Measurements from ENCODE around the gene C4orf50. TPM values are rescaled to one million over a fixed set of nuclear protein-coding genes. Genes with fewer than 3 reads are reported as not detected.

Gene C4orf50
- total and polyA plus RNA-seq, 7 donors, result not detected

- Histone ChIP-seq H3K9me3 (no peaks in the 10 kb centered on the region), H3K27ac (no peak overlapping the region), H3K4me1 (no peaks in the 10 kb centered on the region), H3K36me3 (ENCODE audit: insufficient read depth in 1 of 2, low read depth in 1 of 2) (no peaks in the 10 kb centered on the region), H3K4me3 (no peak overlapping the region), H3K27me3 (ENCODE audit: insufficient read depth in 3 of 3, low read length in 2 of 3) (peaks cover 0 to 12% (median 2%) of the 10 kb centered on the region in 3 donors)
- DNase-seq (no peak), ATAC-seq (no peak)
- 79 to 84% (median 81%) methylated on average over 11 of the region's 11 CpGs for WGBS, 3 donors
- intact Hi-C loops (cut with DNase I), result no loop called here
- TF ChIP-seq, protein P1, sequence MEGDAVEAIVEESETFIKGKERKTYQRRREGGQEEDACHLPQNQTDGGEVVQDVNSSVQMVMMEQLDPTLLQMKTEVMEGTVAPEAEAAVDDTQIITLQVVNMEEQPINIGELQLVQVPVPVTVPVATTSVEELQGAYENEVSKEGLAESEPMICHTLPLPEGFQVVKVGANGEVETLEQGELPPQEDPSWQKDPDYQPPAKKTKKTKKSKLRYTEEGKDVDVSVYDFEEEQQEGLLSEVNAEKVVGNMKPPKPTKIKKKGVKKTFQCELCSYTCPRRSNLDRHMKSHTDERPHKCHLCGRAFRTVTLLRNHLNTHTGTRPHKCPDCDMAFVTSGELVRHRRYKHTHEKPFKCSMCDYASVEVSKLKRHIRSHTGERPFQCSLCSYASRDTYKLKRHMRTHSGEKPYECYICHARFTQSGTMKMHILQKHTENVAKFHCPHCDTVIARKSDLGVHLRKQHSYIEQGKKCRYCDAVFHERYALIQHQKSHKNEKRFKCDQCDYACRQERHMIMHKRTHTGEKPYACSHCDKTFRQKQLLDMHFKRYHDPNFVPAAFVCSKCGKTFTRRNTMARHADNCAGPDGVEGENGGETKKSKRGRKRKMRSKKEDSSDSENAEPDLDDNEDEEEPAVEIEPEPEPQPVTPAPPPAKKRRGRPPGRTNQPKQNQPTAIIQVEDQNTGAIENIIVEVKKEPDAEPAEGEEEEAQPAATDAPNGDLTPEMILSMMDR (IDR thresholded peaks at IDR 0.05), result no peak
Measured at GRCh38 chr4:6017800-6018199, 431 bp downstream of the C4orf50 start.

DNA sequence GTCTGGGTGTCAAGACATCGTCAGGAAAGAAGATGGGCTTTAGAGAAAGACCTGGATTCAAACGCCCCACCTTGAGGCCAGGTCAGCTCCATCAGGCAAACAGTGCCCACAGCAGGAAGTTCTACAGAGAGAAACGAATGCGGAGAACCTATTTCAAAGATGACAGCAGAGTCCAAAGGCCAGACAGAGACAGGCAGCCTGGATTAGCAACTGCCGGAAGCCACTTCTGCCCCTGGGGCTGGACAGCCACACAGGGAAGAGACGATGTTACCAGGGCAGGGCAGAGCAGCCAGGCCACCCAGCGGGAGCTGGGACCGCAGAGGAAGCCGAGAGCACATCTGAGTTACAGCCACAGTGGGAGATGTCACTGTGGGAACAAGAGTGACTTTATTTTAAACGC lies 1.2 kb downstream of the C4orf50 start:
- peaks cover 0 to 18% (median 2%) of the 10 kb centered on the region in 3 donors for H3K27me3 ChIP-seq (ENCODE audit: insufficient read depth in 3 of 3, low read length in 2 of 3)

GRCh38 chr4:6013564-6013963 lies 4.7 kb downstream of the C4orf50 start:
- peaks cover 2 to 22% (median 3%) of the 10 kb centered on the region in 3 donors for H3K27me3 ChIP-seq (ENCODE audit: insufficient read depth in 3 of 3, low read length in 2 of 3)
- ATAC-seq (no peak), DNase-seq (no peak)
- intact Hi-C loops (cut with DNase I), result no loop called here
- no peaks in the 10 kb centered on the region for H3K4me1 ChIP-seq
- H3K27ac ChIP-seq, result no peak overlapping the region
- TF ChIP-seq, protein P1 (IDR thresholded peaks at IDR 0.05), result no peak
- no peaks in the 10 kb centered on the region for H3K9me3 ChIP-seq
- no peak overlapping the region for H3K4me3 ChIP-seq
- no peaks in the 10 kb centered on the region for H3K36me3 ChIP-seq (ENCODE audit: insufficient read depth in 1 of 2, low read depth in 1 of 2)
- whole genome bisulfite sequencing, 3 donors, result 76 to 81% (median 81%) methylated on average over 12 of the region's 12 CpGs

More for the DNA sequence above, 1.2 kb downstream of the C4orf50 start:
- no peaks in the 10 kb centered on the region for H3K9me3 ChIP-seq
- no peaks in the 10 kb centered on the region for H3K36me3 ChIP-seq (ENCODE audit: insufficient read depth in 1 of 2, low read depth in 1 of 2)
- H3K4me1 ChIP-seq, result no peaks in the 10 kb centered on the region
- TF ChIP-seq, protein P1 (IDR thresholded peaks at IDR 0.05), result no peak
- H3K27ac ChIP-seq, result no peak overlapping the region
- DNase-seq (no peak), ATAC-seq (no peak)
- H3K4me3 ChIP-seq, result no peak overlapping the region
- intact Hi-C loops (cut with DNase I), result no loop called here
- 62 to 66% (median 64%) methylated on average over 10 of the region's 10 CpGs for WGBS, 3 donors

GRCh38 chr4:6012200-6012599 lies 6.0 kb downstream of the C4orf50 start:
- H3K27me3 ChIP-seq (ENCODE audit: insufficient read depth in 3 of 3, low read length in 2 of 3), result peaks cover 2 to 34% (median 3%) of the 10 kb centered on the region in 3 donors
- H3K36me3 ChIP-seq (ENCODE audit: insufficient read depth in 1 of 2, low read depth in 1 of 2), result no peaks in the 10 kb centered on the region
- TF ChIP-seq, protein P1 (IDR thresholded peaks at IDR 0.05), result no peak
- ATAC-seq, result no peak
- no peaks in the 10 kb centered on the region for H3K9me3 ChIP-seq
- no peak overlapping the region for H3K27ac ChIP-seq
- no peaks in the 10 kb centered on the region for H3K4me1 ChIP-seq
- intact Hi-C loops (cut with DNase I), result no loop called here
- no peak overlapping the region for H3K4me3 ChIP-seq
- WGBS, 3 donors, result 67 to 73% (median 70%) methylated on average over 5 of the region's 5 CpGs
- no peak for DNase-seq

DNA sequence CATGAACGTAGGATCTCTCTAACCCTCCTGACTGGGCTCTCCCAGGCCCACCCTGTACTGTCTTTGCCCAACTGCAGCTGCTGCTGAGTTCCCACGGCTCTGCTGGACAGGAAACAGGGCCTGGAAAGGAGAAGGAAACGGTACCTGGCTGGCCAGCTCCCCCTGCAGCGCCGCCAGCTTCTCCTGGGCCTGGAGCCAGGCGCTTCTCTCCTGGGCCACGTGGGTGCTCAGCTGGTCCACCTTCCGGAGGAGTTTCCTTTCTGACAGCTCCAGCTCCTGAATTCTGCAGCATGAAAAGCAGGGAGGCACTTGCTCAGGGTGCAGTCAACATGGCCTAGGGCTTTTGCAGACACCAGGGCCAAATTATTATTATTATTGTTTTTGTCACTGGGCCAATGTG lies 6.5 kb downstream of the C4orf50 start:
- intact Hi-C loops (cut with DNase I), result no loop called here
- no peaks in the 10 kb centered on the region for H3K36me3 ChIP-seq (ENCODE audit: insufficient read depth in 1 of 2, low read depth in 1 of 2)
- H3K27ac ChIP-seq, result no peak overlapping the region
- WGBS, 3 donors, result 13 to 18% (median 16%) methylated on average over 8 of the region's 8 CpGs
- DNase-seq (no peak), ATAC-seq (no peak)
- H3K4me3 ChIP-seq, result no peak overlapping the region
- H3K9me3 ChIP-seq, result no peaks in the 10 kb centered on the region
- TF ChIP-seq, protein P1 (IDR thresholded peaks at IDR 0.05), result no peak
- H3K27me3 ChIP-seq (ENCODE audit: insufficient read depth in 3 of 3, low read length in 2 of 3), result peaks cover 2 to 34% (median 3%) of the 10 kb centered on the region in 3 donors
- H3K4me1 ChIP-seq, result no peaks in the 10 kb centered on the region
